HCT116 (cell line): Measurements from ENCODE around the gene ZNF236. TPM values are rescaled to one million over a fixed set of nuclear protein-coding genes. Genes with fewer than 3 reads are reported as not detected.

Experiments used
- ATAC-seq: fragments of 200-7000 bp; cut with Tn5 transposase; 2 replicates; pipeline ENCODE4 v1.9.1; 2020; ENCODE audit warnings: mild to moderate bottlenecking, moderate library complexity
- BruUV-seq: library from RNA; stranded (reverse); fragments of 400-500 nt; replicated peaks from 2 replicates; lab custom pipeline; 2021; lab: Mats Ljungman, UMichigan
- CTCF ChIA-PET: fragments of 300-600 bp; sonication (Branson Sonifier 250); formaldehyde crosslinking; loops from one replicate; lab custom pipeline; 2021; ENCODE audit warnings: antibody characterized with exemption; lab: Charles Lee
- POLR2A ChIA-PET: fragments of 300-600, 350-600 bp; sonication (Branson Sonifier 250); formaldehyde crosslinking; loops from one replicate; lab custom pipeline; 2021; ENCODE audit warnings: antibody characterized with exemption; lab: Charles Lee
- RAD21 ChIA-PET, 2 experiments: fragments of 300-600 bp; sonication (Branson Sonifier 250); formaldehyde crosslinking; loops; one replicate each; lab custom pipeline; 2023; ENCODE audit warnings: low total read pairs in 2 of 2; ENCODE audit not compliant: uncharacterized antibody in 2 of 2, unreplicated experiment in 2 of 2, low non-redundant PET in 1 of 2; lab: Charles Lee
- DNase-seq: peaks from one replicate; pipeline ENCODE4 v3.0.0-alpha.2; 2010; ENCODE audit warnings: low read depth, low spot score
- H2AFZ ChIP-seq: fragments of 200-600 bp; shearing (Covaris generic), sonication (generic); 2 replicates; pipeline ENCODE4 v1.6.1; 2017; ENCODE audit warnings: low read depth, mixed run types, mixed read lengths, antibody characterized with exemption, low read length; ENCODE audit not compliant: poor library complexity, severe bottlenecking
- H3K27ac ChIP-seq: 2 replicates; pipeline ENCODE4 v1.5.1; 2012; ENCODE audit warnings: low read depth, low read length
- H3K27me3 ChIP-seq: fragments of 200-600 bp; sonication (generic); 2 replicates; pipeline ENCODE4 v1.6.1; 2016; ENCODE audit warnings: mixed run types, low read length, mixed read lengths; ENCODE audit not compliant: insufficient read depth
- H3K36me3 ChIP-seq, 2 experiments: fragments of 200-500 bp in 1 of 2; fragments of 200-600 bp in 1 of 2; sonication (Bioruptor generic) in 1 of 2; sonication (generic) in 1 of 2; 2 replicates each; pipeline versions ENCODE4 v1.5.1 to v1.6.1; 2014 to 2016; ENCODE audit warnings: low read length in 2 of 2, inconsistent platforms in 1 of 2, mixed read lengths in 1 of 2, mixed run types in 1 of 2; ENCODE audit not compliant: insufficient read depth in 2 of 2, control insufficient read depth in 1 of 2
- H3K4me1 ChIP-seq, 2 experiments: fragments of 200-600 bp in 1 of 2; sonication (generic) in 1 of 2; 2 replicates each; pipeline versions ENCODE4 v1.5.1 to v1.6.1; 2012 to 2017; ENCODE audit warnings: low read length in 2 of 2, inconsistent platforms in 1 of 2, mild to moderate bottlenecking in 1 of 2, mixed read lengths in 1 of 2, mixed run types in 1 of 2, moderate library complexity in 1 of 2; ENCODE audit not compliant: insufficient read depth in 2 of 2, control insufficient read depth in 1 of 2
- H3K4me2 ChIP-seq: fragments of 200-600 bp; sonication (generic); 2 replicates; pipeline ENCODE4 v1.6.1; 2017; ENCODE audit warnings: mixed run types, low read length, mixed read lengths
- H3K4me3 ChIP-seq, 2 experiments: fragments of 200-600 bp in 1 of 2; sonication (generic) in 1 of 2; replicated peaks in 1 of 2; 2 replicates each; pipeline ENCODE4 v1.5.1; 2011 to 2016; ENCODE audit warnings: low read length in 2 of 2, control low read depth in 1 of 2, low read depth in 1 of 2, mild to moderate bottlenecking in 1 of 2, mixed read lengths in 1 of 2, mixed run types in 1 of 2
- H3K79me2 ChIP-seq: fragments of 200-600 bp; sonication (generic); 2 replicates; pipeline ENCODE4 v1.6.1; 2017; ENCODE audit warnings: mild to moderate bottlenecking, mixed run types, low read length, moderate library complexity, mixed read lengths; ENCODE audit not compliant: insufficient read depth
- H3K9ac ChIP-seq: fragments of 200-600 bp; sonication (generic); 2 replicates; pipeline ENCODE4 v1.6.1; 2016; ENCODE audit warnings: low read length, mixed read lengths
- H3K9me2 ChIP-seq: fragments of 200-600 bp; sonication (generic), shearing (Covaris generic); 2 replicates; pipeline ENCODE4 v1.6.1; 2017; ENCODE audit warnings: mixed run types, mild to moderate bottlenecking, moderate library complexity; ENCODE audit not compliant: insufficient read depth
- H3K9me3 ChIP-seq, 2 experiments: fragments of 200-500 bp in 1 of 2; fragments of 200-600 bp in 1 of 2; sonication (Bioruptor generic) in 1 of 2; sonication (generic) in 1 of 2; 2 replicates each; pipeline ENCODE4 v1.6.1; 2014 to 2017; ENCODE audit warnings: low read length in 2 of 2, mixed read lengths in 2 of 2, inconsistent platforms in 1 of 2, low read depth in 1 of 2, mild to moderate bottlenecking in 1 of 2, mixed run types in 1 of 2, moderate library complexity in 1 of 2; ENCODE audit not compliant: control insufficient read depth in 1 of 2, insufficient read depth in 1 of 2
- H4K20me1 ChIP-seq: fragments of 200-600 bp; sonication (generic), shearing (Covaris generic); 2 replicates; pipeline ENCODE4 v1.6.1; 2017; ENCODE audit warnings: mixed run types, mild to moderate bottlenecking, moderate library complexity; ENCODE audit not compliant: insufficient read depth
- CBX3 ChIP-seq: IDR thresholded peaks from 2 replicates; pipeline ENCODE4 v1.6.1; 2012; ENCODE audit warnings: low read depth
- CEBPB ChIP-seq: IDR thresholded peaks from 2 replicates; pipeline ENCODE4 v1.6.1; 2012; ENCODE audit warnings: low read depth
- ELF1 ChIP-seq: IDR thresholded peaks from 2 replicates; pipeline ENCODE4 v1.6.1; 2012; ENCODE audit warnings: low read depth, borderline replicate concordance
- EZH2 ChIP-seq: fragments of 200-600 bp; sonication (generic); IDR thresholded peaks from 2 replicates; pipeline ENCODE4 v1.6.1; 2017; ENCODE audit warnings: antibody characterized with exemption, mixed run types
- POLR2A ChIP-seq: IDR thresholded peaks from 2 replicates; pipeline ENCODE4 v1.7.0; 2011; ENCODE audit warnings: borderline replicate concordance; ENCODE audit not compliant: insufficient read depth, insufficient read length; ENCODE audit errors: extremely low read depth
- POLR2AphosphoS5 ChIP-seq: IDR thresholded peaks from 2 replicates; pipeline ENCODE4 v1.6.1; 2011; ENCODE audit warnings: mild to moderate bottlenecking, low read depth, low read length, moderate library complexity
- intact Hi-C: fragments of 100-400 bp; cut with micrococcal nuclease; formaldehyde crosslinking; loops from 2 replicates; pipeline ENCODE4 v1.10.0; 2022
- total RNA-seq: library from RNA; stranded (reverse); gene quantifications from one replicate; pipeline ENCODE4 v1.2.1, GENCODE V29; 2021; ENCODE audit not compliant: unreplicated experiment

Gene ZNF236
- total RNA-seq, 1 experiment from 2014 or later: 15.0 TPM

GRCh38 chr18:76984193-76985155 is 162.1 kb downstream of the ZNF236 start (continued):
- TF ChIP-seq POLR2AphosphoS5: no peak

GRCh38 chr18:76985156-76985950 is 163.0 kb downstream of the ZNF236 start:
- Histone ChIP-seq H3K4me1 (peaks cover 2 to 5% of the 10 kb centered on the region in 2 experiments; a peak in 3 of 4 replicates), H3K27ac (no peak overlapping the region), H3K27me3 (no peaks in the 10 kb centered on the region), H4K20me1 (no peaks in the 10 kb centered on the region), H3K4me3 (no peak overlapping the region), H3K9ac (no peak overlapping the region), H3K4me2 (no peak overlapping the region), H3K9me3 (no peaks in the 10 kb centered on the region), H3K79me2 (no peaks in the 10 kb centered on the region), H2AFZ (no peak overlapping the region), H3K36me3 (no peaks in the 10 kb centered on the region), H3K9me2 (no peaks in the 10 kb centered on the region)
- POLR2A ChIA-PET: no interaction called here
- DNase-seq (no peak), ATAC-seq (no peak)
- CTCF ChIA-PET: no interaction called here
- intact Hi-C loops: no loop called here
- TF ChIP-seq CEBPB (no peak), ELF1 (no peak)
- no TSS peak for BruUV-seq
- RAD21 ChIA-PET: no interaction called here

GRCh38 chr18:76985951-76986236 is 163.5 kb downstream of the ZNF236 start:
- H3K79me2 ChIP-seq: no peaks in the 10 kb centered on the region
- TF ChIP-seq CBX3: no peak
- TF ChIP-seq EZH2: no peak
- TF ChIP-seq ELF1: no peak
- TF ChIP-seq POLR2A: no peak
- TF ChIP-seq POLR2AphosphoS5: no peak
- TF ChIP-seq CEBPB: no peak
- no peak overlapping the region for H2AFZ ChIP-seq
- peaks cover 2 to 5% of the 10 kb centered on the region in 2 experiments; a peak in 3 of 4 replicates for H3K4me1 ChIP-seq
- no peak overlapping the region for H3K27ac ChIP-seq
- H3K9me2 ChIP-seq: no peaks in the 10 kb centered on the region
- no peaks in the 10 kb centered on the region for H3K36me3 ChIP-seq
- DNase-seq (no peak), ATAC-seq (no peak)
- intact Hi-C loops: no loop called here
- no peaks in the 10 kb centered on the region for H3K27me3 ChIP-seq
- BruUV-seq: no TSS peak
- RAD21 ChIA-PET: no interaction called here
- H3K4me2 ChIP-seq: no peak overlapping the region
- no peak overlapping the region for H3K4me3 ChIP-seq
- no peaks in the 10 kb centered on the region for H4K20me1 ChIP-seq
- POLR2A ChIA-PET: no interaction called here
- H3K9me3 ChIP-seq: no peaks in the 10 kb centered on the region
- no peak overlapping the region for H3K9ac ChIP-seq
- CTCF ChIA-PET: no interaction called here
